GM18867 (cell line): Measurements from ENCODE around the gene OR51G1.
"Not testable (repeated sequence)": the region's sequence is repeated elsewhere in the genome, so short reads cannot be mapped to it uniquely, and the experiment has no call there.

Source experiments
- ATAC-seq: cut with Tn5 transposase; IDR thresholded peaks from one replicate; pipeline ENCODE4 v1.9.1; 2021; ENCODE audit warnings: mild to moderate bottlenecking, moderate library complexity; ENCODE audit not compliant: unreplicated experiment

OR51G1 gene

GRCh38 chr11:4924239-4924638, at the start of gene OR51G1:
Gene OR51G1, minus strand, starts transcription at chr11:4924339. Its CDS starts 0 bp downstream, at chr11:4924339.
- no peak for ATAC-seq

- no peak for ATAC-seq
Measured at GRCh38 chr11:4962816-4963215, 38.7 kb upstream of the OR51G1 start.

GRCh38 chr11:4960877-4961276, 36.7 kb upstream of the OR51G1 start:
- ATAC-seq: no peak

DNA sequence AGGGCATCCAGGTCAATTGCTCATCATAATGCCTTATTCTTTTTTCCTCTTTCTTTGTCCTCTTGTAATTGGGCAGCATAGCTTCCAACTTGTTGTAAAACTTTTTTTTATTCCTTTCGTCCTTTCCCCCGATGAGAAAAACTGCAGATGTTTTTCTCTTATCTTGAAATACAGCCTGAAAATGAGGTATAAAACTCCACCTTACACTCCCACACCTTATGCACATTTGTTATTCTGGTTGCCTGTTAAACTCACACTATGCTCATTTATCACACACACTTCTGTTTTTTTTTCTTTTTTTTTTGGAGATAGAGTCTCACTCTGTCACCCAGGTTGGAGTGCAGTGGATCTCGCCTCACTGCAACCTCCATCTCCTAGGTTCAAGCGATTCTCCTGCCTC, 33.3 kb upstream of the OR51G1 start:
- ATAC-seq: no peak

GRCh38 chr11:4955613-4956012, 31.5 kb upstream of the OR51G1 start, which contains the start of gene OR51A2:
Gene OR51A2, minus strand, starts transcription at chr11:4955713. Its CDS starts 0 bp downstream, at chr11:4955713.
- not testable (repeated sequence) for ATAC-seq

- ATAC-seq: no peak
Measured at GRCh38 chr11:4947505-4947904, 23.4 kb upstream of the OR51G1 start, which contains the start of gene OR51A4. Gene OR51A4, minus strand, starts transcription at chr11:4947605. Its CDS starts 505 bp downstream, at chr11:4947100.

- no peak for ATAC-seq
Measured at GRCh38 chr11:4936745-4937144, 12.6 kb upstream of the OR51G1 start.

DNA sequence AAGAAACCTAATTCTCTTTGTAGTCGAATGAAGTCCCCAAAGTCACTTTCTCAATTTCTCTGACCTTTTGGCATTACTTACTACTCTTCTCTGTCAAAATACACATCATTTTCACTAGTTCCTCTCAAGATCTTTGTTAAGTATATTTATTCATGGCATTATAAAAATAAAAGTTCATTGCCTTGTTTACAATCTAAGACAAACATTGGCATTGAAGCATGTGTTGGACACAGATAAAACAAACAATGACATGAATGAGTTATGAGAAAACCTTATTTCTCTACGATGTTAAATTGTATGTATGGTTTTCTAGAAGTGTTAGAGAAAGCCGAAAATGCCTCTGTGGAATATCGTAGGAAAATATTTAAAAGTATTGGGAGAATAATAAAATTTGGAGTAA, 8.6 kb upstream of the OR51G1 start:
- ATAC-seq: no peak

GRCh38 chr11:4926608-4927007, 2.5 kb upstream of the OR51G1 start:
- ATAC-seq: no peak

DNA sequence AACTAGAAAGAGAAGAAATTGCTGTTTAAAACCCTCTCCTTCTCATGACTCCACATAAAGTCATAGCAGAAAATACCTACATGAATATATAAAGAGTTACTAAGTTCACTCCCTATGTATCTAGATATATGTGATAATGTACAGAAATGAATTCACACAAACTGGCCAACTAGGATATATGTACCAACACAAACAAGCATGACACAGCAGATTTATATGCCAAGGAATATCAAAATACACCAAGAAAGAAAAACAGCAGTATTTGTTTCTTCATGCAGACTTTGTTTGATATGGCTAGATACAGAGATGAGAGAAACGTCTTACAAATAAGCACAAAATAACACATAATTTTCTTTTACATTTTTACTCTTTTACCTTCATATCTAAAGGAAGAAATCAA, 1.8 kb downstream of the OR51G1 start:
- no peak for ATAC-seq

DNA sequence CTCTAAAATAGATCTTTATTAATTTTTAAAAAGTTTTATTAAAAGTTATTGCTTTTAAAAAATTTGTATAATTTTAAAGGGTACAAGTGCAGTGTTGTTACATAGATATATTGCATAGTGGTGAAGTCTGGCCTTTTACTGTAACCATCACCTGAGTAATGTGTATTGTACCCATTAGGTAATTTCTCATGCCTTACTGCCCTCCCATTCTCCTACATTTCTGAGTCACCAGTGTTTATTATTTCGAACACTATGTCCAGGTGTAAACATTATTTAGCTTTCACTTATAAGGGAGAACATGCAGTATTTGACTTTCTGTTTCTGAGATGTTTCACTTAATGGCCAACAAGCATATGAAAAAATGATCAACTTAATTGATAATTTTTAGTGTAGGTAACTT, 2.3 kb downstream of the OR51G1 start:
- ATAC-seq: no peak

GRCh38 chr11:4919250-4919649, 4.9 kb downstream of the OR51G1 start, which contains the start of gene OR51G2:
Gene OR51G2, minus strand, starts transcription at chr11:4919350. Its CDS starts 3,687 bp downstream, at chr11:4915663.
- ATAC-seq: no peak

GRCh38 chr11:4916581-4916980, 7.6 kb downstream of the OR51G1 start:
- ATAC-seq: no peak

GRCh38 chr11:4903484-4903883, 20.7 kb downstream of the OR51G1 start, which contains the start of gene OR51A7:
Gene OR51A7, plus strand, starts transcription at chr11:4903783. Its CDS starts 3,587 bp downstream, at chr11:4907370.
- ATAC-seq: no peak

DNA sequence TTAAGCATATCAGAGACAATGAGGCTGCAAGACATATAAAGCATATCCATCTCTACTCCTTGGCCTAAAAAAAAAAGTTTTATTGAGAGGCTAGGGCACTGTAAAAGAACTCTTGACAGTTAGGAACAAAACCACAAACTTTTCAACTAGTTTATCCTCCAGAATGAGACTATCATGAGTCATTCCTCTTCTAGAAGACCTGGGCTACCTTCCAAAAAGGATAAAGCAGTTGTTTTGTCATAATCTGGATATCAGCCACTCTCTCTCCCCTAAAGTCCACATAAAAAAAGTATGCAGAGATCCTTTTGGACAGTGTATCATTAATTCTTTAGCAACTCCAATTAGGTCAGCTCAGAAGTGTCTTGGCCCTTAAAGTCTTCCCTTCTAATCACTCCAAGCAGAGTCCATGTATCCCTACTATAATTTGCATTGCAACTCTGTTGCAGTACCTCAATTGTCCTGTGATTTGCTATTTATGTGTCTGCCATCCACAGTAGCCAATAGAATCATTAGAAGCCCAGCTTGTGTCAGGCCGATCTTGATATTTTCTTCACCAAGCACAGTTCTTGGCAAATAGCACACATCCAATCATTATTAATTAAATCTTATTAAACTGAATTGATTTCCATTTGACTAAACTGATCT, 32.0 kb downstream of the OR51G1 start:
- ATAC-seq: no peak

DNA sequence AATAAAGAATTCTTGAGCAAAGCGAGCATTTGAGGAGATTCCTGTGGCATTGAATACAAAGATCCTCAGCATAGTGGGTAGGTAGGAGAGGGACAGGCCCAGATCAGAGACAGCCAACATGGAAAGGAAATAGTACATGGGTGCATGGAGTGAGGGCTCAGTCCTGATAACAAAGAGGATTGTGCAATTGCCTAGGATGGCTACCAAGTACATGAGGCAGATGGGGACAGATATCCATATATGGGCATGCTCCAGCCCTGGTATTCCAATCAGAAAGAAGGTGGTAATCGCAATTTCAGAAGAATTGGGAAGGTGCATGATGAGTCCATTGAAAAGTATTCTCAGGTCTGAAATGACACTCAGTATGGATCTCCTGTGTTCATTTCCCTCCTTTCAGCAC, 33.9 kb downstream of the OR51G1 start:
- no peak for ATAC-seq

- ATAC-seq: no peak
Measured at GRCh38 chr11:4887591-4887990, 36.5 kb downstream of the OR51G1 start.

- no peak for ATAC-seq
Measured at GRCh38 chr11:4886186-4886585, 38.0 kb downstream of the OR51G1 start.

DNA sequence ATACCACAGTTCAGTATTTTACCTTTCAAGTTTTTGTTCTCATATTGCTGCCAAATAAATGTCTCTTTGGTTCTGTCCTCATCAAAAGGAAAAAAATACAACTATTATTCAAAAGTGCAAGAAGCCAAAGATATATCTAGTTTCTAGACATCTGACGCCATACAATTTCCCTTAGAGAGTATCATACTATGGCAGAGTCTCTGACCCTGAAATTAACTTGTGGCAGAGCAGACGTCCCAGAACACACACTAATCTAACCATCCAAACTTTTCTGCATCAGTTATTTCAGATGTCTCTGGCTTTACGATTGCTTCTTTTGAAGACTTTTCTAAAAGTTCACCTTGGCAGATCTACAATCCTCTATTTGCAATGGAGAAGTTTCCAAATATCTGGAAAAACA, 39.8 kb downstream of the OR51G1 start:
- no peak for ATAC-seq

DNA sequence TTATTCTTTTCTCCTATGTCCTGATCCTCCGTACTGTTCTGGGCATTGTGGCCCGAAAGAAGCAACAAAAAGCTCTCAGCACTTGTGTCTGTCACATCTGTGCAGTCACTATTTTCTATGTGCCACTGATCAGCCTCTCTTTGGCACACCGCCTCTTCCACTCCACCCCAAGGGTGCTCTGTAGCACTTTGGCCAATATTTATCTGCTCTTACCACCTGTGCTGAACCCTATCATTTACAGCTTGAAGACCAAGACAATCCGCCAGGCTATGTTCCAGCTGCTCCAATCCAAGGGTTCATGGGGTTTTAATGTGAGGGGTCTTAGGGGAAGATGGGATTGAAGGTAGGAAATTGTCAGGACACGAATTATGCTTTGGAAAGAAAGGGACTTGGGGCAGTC, 41.6 kb downstream of the OR51G1 start:
- ATAC-seq: no peak

DNA sequence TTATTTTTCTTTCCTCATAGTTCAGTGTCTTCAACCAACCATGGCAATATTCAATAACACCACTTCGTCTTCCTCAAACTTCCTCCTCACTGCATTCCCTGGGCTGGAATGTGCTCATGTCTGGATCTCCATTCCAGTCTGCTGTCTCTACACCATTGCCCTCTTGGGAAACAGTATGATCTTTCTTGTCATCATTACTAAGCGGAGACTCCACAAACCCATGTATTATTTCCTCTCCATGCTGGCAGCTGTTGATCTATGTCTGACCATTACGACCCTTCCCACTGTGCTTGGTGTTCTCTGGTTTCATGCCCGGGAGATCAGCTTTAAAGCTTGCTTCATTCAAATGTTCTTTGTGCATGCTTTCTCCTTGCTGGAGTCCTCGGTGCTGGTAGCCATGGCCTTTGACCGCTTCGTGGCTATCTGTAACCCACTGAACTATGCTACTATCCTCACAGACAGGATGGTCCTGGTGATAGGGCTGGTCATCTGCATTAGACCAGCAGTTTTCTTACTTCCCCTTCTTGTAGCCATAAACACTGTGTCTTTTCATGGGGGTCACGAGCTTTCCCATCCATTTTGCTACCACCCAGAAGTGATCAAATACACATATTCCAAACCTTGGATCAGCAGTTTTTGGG, 42.2 kb downstream of the OR51G1 start, which contains the start of gene OR51T1:
OR51T1 (plus strand) TSS at position 41 of the 641 bp plus-strand sequence; CDS start at position 41, 0 bp downstream.
- ATAC-seq: no peak

GRCh38 chr11:4881188-4881587, 43.0 kb downstream of the OR51G1 start:
- ATAC-seq: no peak
